ENCODE data around the gene ABO.
"Not testable (repeated sequence)": the region's sequence is repeated elsewhere in the genome, so short reads cannot be mapped to it uniquely, and the experiment has no call there.

ABO gene

DNA sequence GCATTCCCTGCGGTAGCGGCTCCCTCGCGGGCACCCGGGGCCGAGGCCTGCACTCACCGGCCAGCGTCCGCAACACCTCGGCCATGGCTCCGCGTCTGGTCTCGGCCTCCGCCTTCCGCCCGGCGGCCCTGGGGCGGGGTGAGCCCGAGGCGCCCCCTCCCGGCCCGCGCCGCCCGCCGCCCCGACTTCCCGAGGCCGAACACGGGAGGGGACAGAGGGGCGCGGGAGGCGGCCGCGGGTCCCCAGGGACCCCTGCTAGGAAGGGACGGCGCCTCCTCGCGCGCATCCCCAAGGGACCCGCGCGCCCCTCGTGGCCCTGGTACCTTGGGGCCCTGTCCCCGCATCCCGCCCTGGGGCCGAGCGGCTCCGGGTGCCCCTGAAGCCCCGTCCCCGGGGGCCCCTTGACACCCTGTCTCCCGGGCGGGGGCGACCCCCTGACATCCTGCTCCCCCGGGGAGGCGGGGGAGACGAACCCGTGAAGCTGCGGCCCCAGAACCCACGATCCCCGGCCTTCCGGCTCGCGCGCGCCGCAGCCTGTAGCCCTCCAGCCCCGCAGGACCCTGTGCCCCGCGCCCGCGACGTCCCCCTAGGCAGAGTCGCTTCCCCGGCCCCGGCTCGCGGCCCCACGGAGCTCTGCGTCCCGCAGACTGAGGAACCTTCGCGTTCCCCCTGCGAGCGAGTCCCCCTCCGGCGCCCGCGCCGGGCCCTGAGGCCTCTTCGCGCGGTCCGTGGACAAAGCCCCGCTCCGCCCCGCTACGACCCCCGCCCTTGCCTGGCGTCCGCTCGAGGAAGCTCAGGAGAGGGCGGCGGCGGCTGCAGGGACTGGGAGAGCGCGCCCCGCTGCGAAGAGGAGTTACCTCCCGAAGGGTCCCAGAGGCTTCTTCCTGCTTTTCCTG lies at the start of gene ABO:
ABO (minus strand) TSS at position 97 of the 896 bp plus-strand sequence.
- no peak for DNase-seq

DNA sequence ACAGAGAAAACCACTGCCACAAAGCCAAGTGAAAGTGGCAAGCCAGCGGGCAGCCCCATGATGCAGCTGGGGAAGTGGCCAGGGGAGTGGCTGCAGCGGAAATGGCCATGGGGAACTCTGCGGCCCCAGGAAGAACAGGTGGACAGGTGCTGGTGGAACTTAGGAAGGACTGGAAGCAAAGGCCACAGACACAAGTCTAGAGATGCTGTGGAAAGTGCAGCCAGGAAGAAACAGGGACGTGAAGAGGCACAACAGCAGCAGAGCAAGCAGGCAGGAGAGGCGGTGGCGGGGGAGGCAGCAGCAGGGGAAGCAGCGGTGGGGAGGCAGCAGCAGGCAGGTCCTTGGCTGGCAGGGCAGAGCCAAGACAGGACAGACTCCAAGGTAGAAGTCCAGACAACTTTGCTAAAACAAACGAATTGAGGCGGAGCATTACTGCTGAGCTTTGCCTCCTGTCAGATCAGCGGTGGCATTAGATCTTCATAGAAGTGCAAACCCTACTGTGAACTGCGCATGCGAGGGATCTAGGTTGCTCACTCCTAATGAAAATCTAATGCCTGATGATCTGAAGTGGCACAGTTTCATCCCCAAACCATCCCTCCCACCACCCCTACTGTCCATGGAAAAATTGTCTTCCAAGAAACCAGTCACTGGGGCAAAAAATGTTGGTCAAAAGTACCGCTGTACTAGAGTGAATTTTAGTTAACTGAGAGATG lies 49.1 kb upstream of the ABO start:
- DNase-seq, result no peak

DNA sequence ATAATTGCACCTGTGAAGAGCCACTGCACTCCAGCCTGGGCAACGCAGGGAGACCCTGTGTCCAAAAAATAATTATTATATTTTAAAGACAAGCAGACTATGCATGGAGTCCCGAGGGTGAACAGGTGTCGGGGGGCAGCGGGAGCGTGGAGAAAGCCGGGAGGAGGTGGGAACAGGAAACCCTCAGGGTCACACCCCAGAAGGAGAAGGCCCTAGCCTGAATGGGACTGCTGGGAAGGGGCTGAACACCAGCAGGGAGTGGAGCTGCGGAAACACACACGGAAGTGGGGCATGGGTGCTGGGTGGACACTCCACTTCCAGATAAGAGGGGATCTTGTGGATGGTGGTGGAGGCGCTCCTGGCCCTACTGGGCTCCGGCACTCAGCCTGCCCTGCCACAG lies 48.2 kb upstream of the ABO start:
- no peak for DNase-seq

DNA sequence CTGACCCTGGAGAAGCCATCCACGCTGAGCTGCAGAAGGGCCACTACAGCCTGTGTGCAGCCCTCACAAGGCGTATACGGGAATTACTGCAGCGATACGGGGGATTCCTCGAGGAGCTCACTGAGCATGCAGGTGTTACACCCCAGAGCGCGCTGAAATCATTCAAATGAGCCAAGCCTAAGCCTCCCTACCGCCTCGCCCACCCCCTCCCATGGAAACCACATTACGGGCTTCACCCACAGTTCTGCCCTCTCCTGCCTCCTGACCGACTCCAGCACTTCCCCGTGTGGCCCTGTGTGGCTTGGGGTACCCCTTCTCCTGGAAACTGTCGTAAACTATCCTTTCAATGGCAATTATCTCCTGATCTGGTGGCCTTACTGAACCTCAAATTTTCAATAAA lies 47.7 kb upstream of the ABO start:
- no peak for DNase-seq

DNA sequence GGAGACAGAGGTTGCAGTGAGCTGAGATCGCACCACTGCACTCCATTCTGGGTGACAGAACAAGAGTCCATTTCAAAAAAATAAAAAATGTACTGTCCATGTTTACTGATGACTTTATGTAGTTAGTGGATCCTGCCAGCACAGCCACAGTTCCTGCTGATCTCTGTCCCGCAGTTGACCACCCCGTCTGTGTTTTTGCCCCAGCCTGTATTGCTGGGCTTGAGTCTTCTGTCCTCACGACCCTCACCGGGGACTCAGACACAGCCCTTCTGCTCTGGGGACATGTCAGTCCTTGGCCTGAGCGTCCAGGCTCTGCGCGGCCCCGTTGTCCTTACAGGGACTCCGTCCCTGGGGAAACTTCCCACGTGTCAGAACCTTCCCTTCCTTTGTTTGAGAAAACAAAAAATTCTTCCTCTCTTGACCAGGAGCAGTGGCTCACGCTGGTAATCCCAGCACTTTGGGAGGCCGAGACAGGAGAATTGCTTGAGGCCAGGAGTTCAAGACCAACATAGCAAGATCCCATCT lies 46.5 kb upstream of the ABO start:
- no peak for DNase-seq

DNA sequence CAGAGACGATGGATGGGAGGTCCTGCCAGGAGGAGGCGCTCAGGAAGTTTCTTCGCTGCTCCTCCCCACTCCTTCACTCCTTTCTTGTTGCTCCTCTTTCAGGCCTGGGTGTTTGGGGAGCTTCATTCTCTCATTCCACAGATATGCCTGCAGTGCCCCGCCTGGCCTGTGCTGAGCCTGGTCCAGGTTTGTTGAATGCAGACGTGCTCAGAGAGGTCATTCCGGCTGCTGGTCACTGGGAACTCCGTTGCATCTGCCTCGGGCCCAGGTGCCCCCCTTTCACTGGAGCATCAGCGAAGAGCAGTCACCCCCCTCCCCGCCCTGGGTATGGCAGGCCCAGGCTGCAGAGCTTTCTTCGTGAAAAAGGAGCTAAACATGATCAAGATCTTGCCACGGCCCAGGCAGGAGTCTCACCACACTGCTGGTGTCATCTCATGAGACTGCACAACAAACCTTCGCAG lies 45.5 kb upstream of the ABO start:
- DNase-seq, result no peak

DNA sequence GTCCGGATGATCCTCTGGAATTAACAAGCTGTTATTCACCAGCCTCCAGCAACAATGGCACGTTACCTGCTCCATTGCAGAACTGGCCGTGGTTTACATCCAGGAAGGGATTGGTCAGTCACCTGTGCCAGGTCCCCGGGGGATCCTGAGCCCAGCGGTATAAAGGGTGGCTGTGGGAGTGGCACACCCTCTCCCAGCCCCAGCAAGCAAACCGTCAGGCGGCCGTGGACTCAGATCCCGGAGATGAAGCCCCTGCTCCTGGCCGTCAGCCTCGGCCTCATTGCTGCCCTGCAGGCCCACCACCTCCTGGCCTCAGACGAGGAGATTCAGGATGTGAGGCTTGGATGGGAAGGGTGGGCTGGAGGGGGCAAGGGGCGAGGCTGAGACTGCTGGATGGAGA lies 42.5 kb upstream of the ABO start:
- DNase-seq, result not testable (repeated sequence)

DNA sequence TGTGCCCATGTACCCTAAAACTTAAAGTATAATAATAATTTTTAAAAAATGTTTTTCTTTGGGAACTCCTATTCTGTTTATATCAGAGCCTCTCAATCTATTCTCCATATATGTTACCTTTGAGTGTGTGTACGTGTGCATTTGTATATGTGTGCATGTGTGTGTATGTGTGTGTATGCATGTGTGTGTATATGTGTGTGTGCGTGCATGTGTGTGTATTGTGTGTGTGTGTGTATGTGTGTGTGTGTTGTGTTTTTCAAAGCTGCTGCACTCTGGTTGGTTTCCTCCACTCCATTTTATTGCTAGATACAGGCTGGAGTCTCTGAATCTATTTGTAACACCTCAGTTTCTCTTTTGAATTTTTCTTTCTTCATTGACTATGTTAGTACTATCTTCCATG lies 41.0 kb upstream of the ABO start:
- DNase-seq, result no peak

GRCh38 chr9:133309608-133310007 lies 34.6 kb upstream of the ABO start:
- DNase-seq, result no peak

- DNase-seq, result no peak
Measured at GRCh38 chr9:133307301-133307700, 32.3 kb upstream of the ABO start.

- DNase-seq, result no peak
Measured at GRCh38 chr9:133306242-133307204, 31.5 kb upstream of the ABO start.

DNA sequence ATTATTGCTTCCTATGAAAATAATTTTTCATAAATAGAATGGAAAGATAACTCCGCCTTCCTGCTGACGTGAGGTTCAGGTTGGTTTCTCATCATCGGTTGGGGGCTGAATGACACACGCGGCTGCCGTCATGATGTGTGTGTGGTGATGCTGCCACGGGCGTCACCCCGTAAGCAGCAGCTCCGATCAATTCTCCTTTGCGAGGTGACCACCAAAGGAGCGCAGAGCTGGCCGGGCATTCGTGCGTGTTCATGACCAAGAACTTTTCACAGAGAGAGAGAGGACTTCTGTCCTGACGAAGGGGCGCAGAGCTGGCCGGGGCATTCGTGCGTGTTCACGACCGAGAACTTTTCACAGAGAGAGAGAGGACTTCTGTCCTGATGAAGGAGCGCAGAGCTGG lies 30.7 kb upstream of the ABO start:
- DNase-seq, result no peak

DNA sequence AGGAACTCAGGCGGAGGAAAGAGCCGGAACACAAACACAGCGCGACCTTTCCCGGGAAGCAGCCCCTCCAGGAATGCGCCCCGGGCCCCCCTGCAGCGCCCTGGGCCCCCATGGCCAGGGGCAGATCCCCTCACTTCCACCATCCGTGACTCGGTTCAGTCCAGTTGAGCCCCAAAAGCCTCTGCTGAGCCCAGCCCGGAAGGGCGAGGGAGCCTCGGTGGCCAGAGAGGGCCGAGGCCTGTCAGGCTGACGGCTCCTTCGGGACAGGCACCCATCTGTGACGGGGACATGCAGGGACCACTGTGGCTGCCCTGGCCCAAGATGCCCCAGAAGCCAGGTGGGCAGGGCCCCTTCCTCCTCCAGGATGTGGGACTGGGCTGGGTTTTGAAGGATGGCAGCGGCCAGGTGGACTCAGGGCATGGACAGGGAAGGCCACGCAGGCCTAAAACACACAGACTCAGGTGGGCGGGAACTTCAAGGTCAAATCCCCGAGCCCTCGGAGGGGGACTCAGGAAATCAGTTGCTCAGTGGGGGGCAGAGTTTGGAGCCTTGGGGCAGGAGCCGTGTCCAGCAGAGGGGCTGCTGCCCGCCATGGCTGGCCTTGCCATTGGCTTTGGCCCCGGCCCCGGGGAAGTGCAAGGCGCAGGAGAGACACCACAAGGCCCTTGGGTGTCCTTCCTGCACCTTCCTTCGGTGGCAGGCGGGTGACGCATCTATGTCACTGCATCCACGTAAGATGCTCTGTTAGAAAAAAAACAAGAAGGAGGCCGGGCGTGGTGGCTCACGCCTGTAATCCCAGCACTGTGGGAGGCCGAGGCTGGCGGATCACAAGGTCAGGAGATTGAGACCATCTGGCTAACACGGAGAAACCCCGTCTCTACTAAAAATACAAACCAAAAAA lies 29.7 kb upstream of the ABO start:
- DNase-seq, result no peak

DNA sequence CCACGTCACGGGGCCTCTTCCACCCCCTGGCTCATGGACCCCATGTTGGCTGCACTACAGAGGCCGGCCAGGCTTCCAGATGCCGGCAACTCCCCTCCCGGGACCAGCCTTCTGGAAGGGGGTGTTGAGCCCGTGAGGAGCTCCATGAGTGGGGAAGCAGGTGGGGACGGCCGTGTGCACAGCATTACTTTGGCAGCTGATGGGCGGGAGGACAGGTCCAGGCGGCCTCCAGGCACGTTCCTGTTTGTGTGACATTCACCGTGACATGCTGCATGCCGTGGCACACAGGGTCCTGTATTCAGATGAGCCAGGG lies 29.1 kb upstream of the ABO start:
- no peak for DNase-seq

GRCh38 chr9:133303266-133304157 lies 28.5 kb upstream of the ABO start:
- DNase-seq, result no peak

DNA sequence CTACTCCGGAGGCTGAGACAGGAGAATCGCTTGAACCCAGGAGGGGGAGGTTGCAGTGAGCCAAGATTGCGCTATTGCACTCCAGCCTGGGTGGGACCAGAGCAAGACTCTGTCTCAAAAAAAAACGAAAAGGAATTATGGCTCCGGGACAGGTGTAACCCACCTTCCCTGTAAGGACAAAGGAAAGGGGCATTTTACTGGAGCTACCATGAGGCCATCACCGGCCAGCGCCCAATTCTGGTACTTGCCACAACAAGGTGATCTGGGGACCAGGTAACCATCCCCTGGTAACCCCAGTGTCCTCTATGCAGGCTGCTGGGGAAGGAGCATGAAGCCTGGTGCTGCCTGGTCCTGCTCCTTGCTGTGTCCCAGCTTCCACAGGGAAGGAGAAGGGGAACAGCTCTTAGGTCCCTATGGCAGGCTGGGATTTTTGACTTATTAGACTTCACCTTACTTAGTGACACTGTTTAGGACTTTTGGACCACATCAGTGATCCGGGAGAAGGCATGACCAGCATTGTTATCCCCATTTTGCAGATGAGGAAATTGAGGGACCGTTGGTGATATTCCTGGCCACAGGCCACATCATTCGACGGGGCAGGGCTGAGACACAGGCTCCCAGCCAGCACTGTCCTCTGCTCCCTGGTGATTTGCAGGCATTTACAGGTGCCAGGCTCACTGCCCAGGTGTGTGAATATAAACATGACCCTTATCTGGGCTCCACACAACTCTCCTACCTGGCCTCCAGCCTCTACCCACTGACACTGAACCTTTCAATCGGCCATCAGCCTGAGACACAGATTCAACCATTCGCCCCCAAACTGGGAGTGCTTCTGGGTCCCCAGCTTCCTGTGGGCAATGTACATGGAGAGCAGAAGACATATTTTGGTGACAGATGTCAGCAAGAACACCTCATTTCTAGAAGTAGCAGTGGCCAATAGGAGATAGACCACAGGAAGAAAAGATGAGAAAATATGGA lies 26.5 kb upstream of the ABO start:
- DNase-seq, result no peak

GRCh38 chr9:133299996-133300395 lies 25.0 kb upstream of the ABO start:
- DNase-seq, result not testable (repeated sequence)

GRCh38 chr9:133294257-133294656 lies 19.3 kb upstream of the ABO start:
- no peak for DNase-seq

GRCh38 chr9:133290751-133291302 lies 15.8 kb upstream of the ABO start:
- DNase-seq, result no peak
